Skin epidermis (tissue), 12 donors: Measurements from ENCODE around the gene CCDC175.
A peak's percentile ranks its signal among the peaks of the same experiment; 100 is the strongest.

Experiments
- H3K27ac ChIP-seq, 21 experiments: fragments of 200-600 bp; sonication (generic) in 11 of 21; one replicate each; pipeline ENCODE4 v1.5.0; 2020; ENCODE audit warnings: mild to moderate bottlenecking in 3 of 21, inconsistent platforms in 2 of 21, moderate library complexity in 2 of 21
- H3K4me3 ChIP-seq, 7 experiments: fragments of 200-600 bp; sonication (generic) in 2 of 7; one replicate each; pipeline ENCODE4 v1.5.0; 2020; ENCODE audit warnings: inconsistent platforms in 2 of 7, mild to moderate bottlenecking in 2 of 7, moderate library complexity in 1 of 7

CCDC175 gene

DNA sequence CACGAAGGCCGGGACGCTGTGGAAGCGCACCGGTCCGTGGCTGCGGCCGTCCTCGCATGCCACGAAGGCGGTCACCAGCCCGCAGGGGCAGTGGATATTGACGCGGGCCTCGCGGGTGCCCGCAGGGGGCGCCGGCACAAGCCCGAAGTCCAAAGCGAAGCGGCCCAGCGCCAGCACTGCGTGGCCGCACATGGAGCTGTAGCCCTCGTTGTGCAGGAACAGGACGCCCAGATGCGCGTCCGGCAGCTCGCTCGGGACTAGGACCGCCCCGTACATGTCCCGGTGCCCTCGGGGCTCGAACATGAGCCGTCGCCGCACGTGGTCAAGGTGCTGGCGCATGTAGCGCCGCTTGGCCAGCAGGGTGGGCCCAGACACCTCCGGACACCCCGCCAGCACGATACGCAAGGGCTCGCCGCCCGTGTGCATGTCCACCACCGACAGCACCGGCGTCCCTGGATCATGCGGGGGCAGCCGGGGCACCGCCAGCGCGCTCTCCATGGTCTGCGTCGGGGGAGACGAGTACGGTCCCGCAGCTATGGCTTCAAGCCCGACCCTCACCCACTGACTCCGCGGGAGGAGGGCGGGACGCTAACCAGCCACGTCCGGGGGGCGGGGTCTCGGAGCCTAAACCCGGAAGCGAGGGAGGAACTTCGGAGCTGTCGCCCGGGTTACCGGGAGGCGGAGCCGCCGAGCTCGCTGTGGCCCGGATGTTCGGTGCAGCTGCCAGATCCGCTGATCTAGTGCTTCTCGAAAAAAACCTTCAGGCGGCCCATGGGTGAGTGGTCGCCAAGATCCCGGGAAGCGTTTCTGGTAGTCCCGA, 92.6 kb downstream of the CCDC175 start, which contains the start of the genes JKAMP and L3HYPDH:
JKAMP (plus strand) TSS at position 699 of the 820 bp plus-strand sequence; CDS start at position 772, 73 bp downstream.
L3HYPDH (minus strand) TSS at position 590 of the 820 bp plus-strand sequence; CDS start at position 498, 92 bp downstream.
- Histone ChIP-seq H3K4me3 (peak within 1 kb of the TSS; percentile 61 to 98 (median 92)), H3K27ac (peak within 1 kb of the TSS; percentile 77 to 98 (median 94))

DNA sequence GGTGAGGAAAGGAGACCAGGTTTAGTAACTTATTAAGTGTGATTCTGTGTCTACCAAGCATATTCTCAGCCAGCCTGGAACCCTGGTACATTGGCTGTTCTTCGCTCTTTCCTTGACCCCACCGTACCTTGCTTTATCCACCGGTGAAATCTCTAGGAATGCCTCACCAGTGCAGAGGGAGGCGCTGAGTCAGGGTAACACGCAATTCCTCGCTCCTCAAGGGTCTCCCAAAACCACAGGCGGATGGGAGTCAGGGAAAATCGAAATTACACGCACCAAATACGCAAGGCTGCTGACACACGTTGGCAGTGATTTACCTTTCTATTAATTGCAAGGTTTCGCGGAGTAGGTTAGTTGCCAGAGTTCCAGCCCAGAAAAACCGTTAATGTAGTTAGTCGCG, 93.2 kb downstream of the CCDC175 start:
- peak overlapping the region in 20 of 21 experiments; percentile 77 to 98 (median 94) for H3K27ac ChIP-seq
- peak overlapping the region; percentile 61 to 98 (median 92) for H3K4me3 ChIP-seq

DNA sequence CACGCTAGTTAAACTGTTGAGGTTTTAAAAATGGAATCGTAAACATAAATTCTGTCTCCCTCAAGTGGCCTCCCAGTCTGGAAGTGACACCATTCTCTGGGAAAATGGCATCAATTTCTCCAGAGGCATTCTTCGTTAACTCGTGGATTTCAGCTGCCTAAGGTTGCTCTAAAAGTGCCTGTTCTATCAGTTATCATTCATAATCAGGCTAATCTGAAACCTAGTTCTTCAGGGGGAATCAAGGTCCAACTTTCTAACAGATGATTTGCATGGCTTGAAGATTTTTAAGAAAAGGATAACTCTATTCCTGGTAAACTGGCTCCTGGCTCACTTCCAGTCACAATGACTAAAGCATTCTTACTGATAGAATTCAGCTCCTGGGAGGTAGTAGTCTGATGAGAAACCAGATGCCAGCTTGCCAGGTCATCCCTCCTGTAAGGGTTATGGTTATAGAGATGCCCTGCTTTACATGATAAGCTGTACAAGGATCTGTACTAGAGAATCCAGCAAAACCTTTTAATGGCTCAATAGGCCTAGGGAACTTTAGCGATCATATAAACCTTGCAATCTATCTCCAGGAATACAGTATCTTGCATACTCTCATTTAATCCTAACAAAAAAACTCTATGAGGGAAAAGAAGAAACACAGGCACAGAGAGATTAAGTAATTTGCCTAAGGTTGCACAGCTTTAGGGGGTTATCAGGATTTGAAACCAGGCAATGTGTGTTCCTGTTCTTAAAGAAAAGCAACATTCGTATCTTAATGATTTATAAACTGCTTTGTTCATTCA, 93.9 kb downstream of the CCDC175 start:
- H3K27ac ChIP-seq: peak overlapping the region in 17 of 21 experiments; percentile 1 to 98 (median 94)
- peak overlapping the region; percentile 61 to 98 (median 92) for H3K4me3 ChIP-seq

DNA sequence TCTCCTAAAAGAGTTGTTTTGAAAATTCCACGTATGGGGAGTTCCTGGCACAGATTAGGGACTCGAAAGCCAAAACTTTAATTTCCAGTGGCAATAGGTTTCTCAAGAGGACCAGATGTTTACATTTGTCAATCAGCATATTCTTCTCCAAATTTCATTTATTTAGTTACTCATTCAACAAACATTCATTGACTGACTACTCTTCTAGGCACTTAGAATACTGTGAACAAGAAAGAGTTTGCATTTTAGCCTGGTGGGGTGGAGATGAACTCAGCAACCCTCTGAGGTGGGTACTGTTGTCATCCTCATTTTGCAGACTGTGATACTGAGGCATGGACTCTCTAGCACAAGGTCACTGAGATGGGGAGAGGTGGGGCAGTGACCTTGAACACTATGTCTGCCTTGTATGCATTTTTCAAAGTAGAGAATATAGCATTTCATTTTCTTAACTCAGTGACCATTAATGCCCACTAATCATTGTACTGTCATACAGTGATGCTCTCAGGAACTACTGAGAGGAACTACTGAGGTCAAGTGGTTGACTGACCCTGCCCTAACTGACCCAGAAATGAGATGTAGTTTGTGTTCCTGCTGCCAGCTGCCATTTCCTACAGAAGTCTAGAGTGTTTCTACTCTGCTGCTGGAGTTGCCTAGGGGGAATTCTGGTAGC, 94.6 kb downstream of the CCDC175 start:
- Histone ChIP-seq H3K27ac (peak overlapping the region in 15 of 21 experiments; percentile 1 to 97 (median 89)), H3K4me3 (peak overlapping the region in 1 of 7 experiments; percentile 98)

DNA sequence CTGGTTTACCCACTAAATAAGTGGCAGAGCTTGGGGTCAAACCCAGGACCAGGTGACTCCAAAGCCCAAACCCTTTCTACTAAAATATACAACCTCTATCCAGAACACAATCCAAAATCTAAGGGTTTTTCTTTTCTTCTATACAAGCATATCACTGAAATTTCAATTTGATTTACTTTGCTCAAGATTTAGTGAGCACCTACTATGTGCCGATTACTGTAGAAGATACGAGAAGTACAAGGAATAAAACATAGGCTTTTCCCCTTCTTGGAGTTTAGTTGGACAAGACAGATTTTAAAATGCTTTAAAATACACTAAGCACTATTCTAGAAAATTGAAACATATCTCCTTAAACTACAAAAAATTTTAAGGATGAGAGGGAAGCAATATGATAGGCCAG, 95.2 kb downstream of the CCDC175 start:
- Histone ChIP-seq H3K27ac (no peak overlapping the region), H3K4me3 (no peak overlapping the region)

DNA sequence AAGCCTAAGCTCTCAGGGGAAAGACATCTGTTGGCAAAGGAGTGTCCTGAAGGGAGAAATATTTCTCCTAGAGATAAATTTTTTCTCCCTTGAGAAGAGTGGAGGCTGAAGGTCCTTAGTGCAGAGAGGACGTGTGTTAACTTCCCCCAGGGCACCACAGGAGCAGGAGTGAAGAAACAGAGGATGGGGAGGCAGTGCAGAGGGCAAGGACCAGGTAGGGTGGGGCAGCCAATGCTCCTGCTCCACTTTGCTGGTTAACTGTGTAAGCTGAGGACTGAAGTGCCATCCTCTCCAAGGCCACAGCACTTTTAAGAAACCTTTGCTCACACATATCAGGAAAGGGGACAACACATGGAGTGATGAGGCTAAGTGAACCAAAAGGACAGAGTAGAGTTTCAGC, 96.4 kb downstream of the CCDC175 start:
- no peak overlapping the region for H3K4me3 ChIP-seq
- no peak overlapping the region for H3K27ac ChIP-seq

DNA sequence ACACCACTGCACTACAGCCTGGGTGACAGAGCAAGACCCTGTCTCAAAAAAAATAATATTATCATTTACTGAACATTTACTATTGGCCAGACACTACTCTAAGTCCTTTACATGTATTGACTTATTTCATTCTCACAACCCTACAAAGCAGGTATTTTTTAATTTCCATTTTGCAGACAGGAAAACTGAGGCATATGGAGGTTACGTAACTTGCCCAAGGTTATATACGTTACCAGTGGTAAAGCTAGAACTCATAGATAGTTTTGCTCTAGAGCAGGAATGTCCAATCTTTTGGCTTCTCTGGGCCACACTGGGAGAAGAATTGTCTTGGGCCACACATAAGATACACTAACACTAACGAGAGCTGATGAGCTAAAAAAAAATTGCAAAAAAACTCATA, 98.1 kb downstream of the CCDC175 start:
- no peak overlapping the region for H3K27ac ChIP-seq
- H3K4me3 ChIP-seq: no peak overlapping the region

DNA sequence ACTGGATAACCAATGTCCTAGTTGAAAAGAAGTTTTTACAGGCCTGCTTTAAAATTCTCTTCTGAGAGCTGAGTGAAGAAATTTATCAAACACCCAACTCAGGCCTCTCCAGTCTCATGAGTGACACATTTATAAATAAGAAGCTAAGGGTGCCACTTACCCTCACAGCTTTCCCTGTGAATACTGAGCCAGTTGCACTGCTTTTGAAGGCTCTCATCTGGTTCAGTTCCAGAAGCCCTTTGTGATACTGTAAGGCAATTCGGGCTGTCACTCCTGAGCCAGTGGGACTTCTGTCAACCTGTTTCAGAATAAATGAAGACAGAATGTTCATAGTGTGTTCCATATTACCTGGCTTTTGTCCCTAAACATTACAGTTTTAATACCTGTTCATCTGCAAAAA, 100.9 kb downstream of the CCDC175 start:
- Histone ChIP-seq H3K27ac (no peak overlapping the region), H3K4me3 (no peak overlapping the region)

DNA sequence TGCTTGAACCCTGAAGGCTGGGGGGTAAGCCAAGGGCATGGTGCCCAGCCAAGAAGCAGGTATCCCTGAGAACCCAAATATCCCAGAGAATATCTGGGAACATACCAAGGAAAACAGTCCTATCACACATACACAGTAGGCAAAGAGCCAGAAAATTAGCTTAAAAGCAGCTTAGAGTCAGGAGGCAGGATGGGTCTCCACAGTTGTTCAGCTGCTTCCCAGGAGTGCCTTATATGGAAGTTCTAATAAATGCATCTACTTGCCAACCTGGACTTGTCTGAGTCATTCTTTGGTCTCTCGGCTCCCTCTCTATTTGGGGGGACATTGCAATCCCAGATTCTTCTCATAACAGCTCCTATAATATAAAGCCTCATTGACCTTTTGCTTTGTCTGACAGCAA, 102.4 kb downstream of the CCDC175 start:
- H3K27ac ChIP-seq: no peak overlapping the region
- no peak overlapping the region for H3K4me3 ChIP-seq

DNA sequence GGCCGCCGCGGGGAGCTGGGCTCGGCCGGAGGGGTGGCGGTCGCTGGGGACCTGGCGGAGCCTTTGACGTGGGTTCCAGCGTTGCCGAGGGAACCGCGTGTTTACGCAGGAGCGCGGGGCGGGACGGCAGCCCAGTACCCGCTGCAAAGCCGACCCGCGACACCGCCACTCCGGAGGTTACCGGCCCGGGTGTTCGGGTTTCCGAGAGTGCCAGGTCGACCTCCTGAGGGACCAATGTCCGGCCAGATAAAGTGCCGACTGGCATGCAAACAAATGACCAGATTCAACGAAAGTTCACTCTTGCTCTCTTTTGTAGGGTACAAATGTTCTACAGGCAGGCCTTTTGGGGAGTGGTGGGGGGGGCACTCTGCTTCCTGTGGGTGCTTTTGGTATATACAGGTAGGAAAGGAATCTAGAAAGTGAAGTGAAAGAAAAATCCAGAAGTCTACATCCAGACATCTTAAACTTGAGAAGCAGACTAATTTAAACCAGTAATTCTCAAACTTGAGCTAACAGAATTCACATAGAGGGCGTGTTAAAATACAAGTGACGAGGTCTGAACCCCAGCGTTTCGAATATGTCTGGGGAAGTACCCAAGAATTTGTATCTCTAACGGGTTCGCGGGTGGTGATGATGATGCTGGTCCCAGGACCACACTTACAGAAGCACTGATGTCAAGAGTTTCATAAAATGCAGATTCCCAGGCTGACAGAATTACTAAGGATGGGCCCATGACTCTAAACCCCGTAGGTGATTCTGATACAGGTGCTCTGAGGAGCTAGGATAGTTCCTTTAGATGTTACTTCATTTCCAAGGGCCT, 111.1 kb downstream of the CCDC175 start, which contains the start of gene GPR135:
GPR135 (minus strand) TSS at position 65 of the 820 bp plus-strand sequence. CDS start 154 bp downstream, outside the sequence.
- peak within 1 kb of the TSS; percentile 51 to 65 (median 57) for H3K4me3 ChIP-seq
- H3K27ac ChIP-seq: peak within 1 kb of the TSS in 10 of 21 experiments; percentile 2 to 74 (median 36)

DNA sequence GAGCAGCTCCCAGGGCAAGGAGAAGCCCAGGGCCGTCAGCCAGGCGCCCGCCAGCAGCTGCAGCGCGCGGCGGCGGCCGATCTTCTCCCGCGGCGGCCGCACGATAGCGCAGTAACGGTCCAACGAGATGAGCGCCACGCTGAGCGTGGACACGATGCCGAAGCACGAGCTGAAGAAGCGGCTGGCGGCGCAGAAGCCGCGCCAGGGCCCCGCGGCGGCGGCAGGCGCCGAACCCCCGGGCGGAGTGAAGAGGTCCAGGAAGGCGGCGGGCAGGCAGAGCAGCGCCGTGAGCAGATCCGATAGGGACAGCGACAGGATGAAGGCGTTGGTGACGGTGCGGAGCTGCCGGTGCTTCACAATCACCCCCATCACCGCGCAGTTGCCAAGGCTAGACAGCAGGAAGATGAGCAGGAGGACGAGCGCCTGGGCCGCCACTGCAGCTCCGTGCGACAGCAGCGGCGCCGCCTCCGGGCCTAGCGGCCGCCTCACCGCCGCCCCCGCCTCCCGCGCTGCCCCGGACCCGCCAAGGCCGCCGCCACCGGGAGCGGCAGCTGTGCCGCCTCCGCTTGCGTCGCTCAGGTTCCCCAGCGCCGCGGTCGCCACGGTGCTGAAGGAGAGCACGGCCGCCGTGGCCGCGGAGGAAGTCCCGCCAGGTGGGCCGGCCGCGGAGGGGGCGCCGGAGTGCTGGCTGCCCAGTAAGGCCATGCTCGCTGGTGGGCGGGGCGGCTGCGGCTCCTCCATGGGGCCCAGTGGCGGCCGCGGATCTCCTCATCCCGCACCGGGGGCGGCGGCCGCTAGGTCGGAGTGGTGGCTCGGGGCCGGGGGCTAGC, 111.9 kb downstream of the CCDC175 start:
- H3K27ac ChIP-seq: peak overlapping the region in 10 of 21 experiments; percentile 2 to 74 (median 36)
- peak overlapping the region; percentile 51 to 65 (median 57) for H3K4me3 ChIP-seq

DNA sequence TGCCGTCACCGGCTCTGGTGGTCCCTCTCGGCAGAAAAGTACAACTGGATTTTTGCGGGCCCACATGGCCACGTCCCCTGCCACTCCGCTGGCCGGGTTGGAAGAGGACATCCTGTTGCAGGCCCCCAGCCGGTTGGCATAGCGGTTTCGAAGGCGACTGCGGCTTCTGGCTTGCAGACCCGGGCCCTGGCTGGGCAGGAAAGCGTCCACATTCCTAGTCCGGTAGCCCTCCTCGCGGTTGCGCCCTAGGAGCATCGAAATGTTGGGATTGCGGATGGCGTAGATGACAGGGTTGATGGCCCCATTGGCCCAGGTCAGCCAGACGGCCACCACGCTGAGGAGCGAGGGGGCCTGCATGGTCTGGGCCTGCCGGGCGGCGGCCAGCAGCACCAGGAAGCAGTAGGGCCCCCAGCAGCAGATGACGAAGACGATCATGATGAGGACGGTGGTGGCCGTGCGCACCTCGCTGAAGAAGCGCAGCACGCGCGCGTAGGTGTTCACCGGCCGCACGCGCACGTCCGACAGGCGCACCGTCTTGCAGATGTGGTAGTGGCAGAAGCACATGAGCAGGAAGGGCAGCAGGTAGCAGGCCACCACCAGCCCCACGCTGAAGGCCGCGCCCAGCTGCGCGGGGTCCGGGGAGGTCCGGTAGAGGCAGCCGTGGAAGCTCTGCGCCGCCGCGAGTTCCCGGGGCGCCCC, 112.7 kb downstream of the CCDC175 start:
- Histone ChIP-seq H3K4me3 (peak overlapping the region; percentile 51 to 65 (median 57)), H3K27ac (peak overlapping the region in 7 of 21 experiments; percentile 2 to 74 (median 44))

DNA sequence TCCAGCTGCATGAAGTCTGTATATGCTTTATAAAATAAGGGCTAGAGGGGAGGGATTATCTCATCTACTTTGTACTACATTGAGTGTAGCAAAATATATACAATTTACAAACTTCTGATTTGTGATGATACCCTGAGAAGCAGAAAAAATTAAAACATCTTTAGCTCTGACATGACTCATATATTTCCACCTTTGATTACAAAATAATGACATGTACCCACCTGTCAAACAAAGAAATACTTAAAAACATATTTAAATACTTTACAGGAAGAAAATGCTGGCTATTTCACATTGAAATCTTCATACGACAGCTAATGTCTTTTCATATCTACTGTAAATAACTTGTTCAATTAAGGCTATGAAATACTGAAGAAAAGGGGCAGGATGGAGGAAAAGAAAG, 114.7 kb downstream of the CCDC175 start:
- Histone ChIP-seq H3K4me3 (no peak overlapping the region), H3K27ac (no peak overlapping the region)

DNA sequence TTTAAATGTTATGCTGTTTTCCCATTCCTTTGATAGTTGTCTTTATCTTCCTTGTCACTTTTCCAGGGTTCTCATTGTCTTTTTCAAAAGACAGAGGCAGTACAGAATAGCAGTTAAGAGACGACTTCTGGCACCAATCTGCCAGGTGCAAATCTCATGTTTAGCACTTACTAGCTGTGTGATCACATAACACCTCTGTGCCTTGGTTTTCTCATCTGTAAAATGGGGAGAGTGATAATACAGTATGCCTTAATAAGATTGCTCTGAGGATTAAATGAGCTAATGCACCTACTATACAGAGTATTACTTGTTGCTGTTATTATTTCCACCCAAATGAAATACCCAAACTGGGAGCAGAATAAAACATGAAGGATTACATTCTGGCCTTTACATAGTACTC, 116.2 kb downstream of the CCDC175 start:
- no peak overlapping the region for H3K27ac ChIP-seq
- H3K4me3 ChIP-seq: no peak overlapping the region

DNA sequence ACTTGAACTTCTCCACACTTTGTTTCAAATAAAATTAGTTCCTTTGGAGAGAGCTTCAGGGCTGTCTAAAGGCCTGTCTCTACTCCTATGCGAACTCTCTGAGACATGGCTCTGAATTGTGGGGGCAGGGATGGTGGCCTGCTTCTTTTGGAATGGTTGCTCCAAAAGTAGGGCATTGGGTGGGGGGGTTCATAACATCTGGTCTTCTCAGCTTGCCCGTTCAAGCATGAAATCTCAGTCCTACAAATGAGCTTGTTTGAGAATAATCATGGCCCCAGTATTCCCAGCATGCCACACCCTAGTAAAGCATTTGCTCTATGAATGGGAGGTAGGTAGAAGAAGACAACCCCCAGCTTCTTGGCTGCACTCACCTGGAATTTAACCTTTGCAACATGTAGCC, 118.1 kb downstream of the CCDC175 start:
- Histone ChIP-seq H3K4me3 (no peak overlapping the region), H3K27ac (no peak overlapping the region)

DNA sequence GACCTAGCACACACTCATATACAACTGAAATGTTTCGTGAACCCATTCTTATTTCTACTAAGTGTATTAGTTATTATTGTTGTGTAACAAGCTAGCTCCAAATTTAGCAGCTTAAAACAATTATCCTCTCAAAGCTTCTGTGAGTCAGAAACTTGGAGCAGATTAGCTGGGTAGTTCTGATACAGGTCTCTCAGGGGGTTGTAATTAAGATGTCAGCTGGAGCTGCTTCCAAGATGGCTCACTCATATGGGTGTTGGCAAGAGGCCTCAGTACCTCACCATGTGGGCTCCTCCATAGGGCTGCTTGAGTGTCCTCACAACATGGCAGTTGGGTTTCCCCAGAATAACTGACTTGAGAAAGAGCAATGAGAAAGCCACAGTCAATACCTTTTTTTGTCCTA, 121.2 kb downstream of the CCDC175 start:
- Histone ChIP-seq H3K4me3 (no peak overlapping the region), H3K27ac (peak overlapping the region in 3 of 21 experiments; percentile 54 to 80 (median 59))
